Measurements from ENCODE around the gene GNAZ. TPM values are rescaled to one million over a fixed set of nuclear protein-coding genes. Genes with fewer than 3 reads are reported as not detected.

GNAZ gene
- total RNA-seq, 1 experiment from 2014 or later = 5.0 TPM

- no peaks in the 10 kb centered on the region for H3K9me3 Mint-ChIP-seq
- no peak overlapping the region for H3K27ac Mint-ChIP-seq
- H3K4me2 ChIP-seq (ENCODE audit: insufficient read depth, insufficient read length, low read length) = no peak overlapping the region
- H3K9ac ChIP-seq (ENCODE audit: extremely low read depth, insufficient read length, low read length) = no peak overlapping the region
- no peak overlapping the region for H3K23ac ChIP-seq (ENCODE audit: insufficient read length, low read depth, low read length)
- H3K27me3 ChIP-seq (ENCODE audit: insufficient read depth, low read length) = no peaks in the 10 kb centered on the region
- no peak overlapping the region for H3K14ac ChIP-seq (ENCODE audit: insufficient read depth, low read length)
- no peak overlapping the region for H2BK20ac ChIP-seq (ENCODE audit: low read depth, low read length, poor library complexity, severe bottlenecking)
- no peak overlapping the region for H2BK15ac ChIP-seq (ENCODE audit: low read depth, low read length)
- no peak overlapping the region for H3K27ac ChIP-seq (ENCODE audit: insufficient read length, low read depth, low read length)
- no peak overlapping the region for H2BK5ac ChIP-seq (ENCODE audit: insufficient read length, low read length)
- H2AK5ac ChIP-seq (ENCODE audit: insufficient read length, low read length) = no peak overlapping the region
- no peak overlapping the region for H4K91ac ChIP-seq (ENCODE audit: insufficient read length, low read depth, low read length)
- no peak for DNase-seq
- no peak overlapping the region for H4K8ac ChIP-seq (replicated peaks; ENCODE audit: insufficient read length, low read depth, low read length)
- no peaks in the 10 kb centered on the region; a peak in 1 of 7 replicates for H3K36me3 Mint-ChIP-seq (ENCODE audit: insufficient read depth in 1 of 3, low read depth in 3 of 3)
- no peak overlapping the region for H3K18ac ChIP-seq (ENCODE audit: insufficient read length, low read depth, low read length)
- H3K4me1 ChIP-seq (ENCODE audit: insufficient read depth, low read length) = no peaks in the 10 kb centered on the region
- peaks cover 8% of the 10 kb centered on the region for H3K27me3 Mint-ChIP-seq (ENCODE audit: low read depth)
- no peaks in the 10 kb centered on the region for H3K9me3 ChIP-seq (ENCODE audit: control insufficient read depth, low read depth, low read length)
- H3K4ac ChIP-seq (ENCODE audit: low read depth, low read length) = no peak overlapping the region
- H4K5ac ChIP-seq (ENCODE audit: insufficient read length, low read depth, low read length) = no peak overlapping the region
- no peak overlapping the region for H3K4me3 Mint-ChIP-seq
- no CpG with 5 or more reads among the region's 3 CpGs for WGBS (ENCODE audit: extremely low coverage, insufficient read length, low lambda C conversion rate)
- no peak overlapping the region for H3T11ph ChIP-seq (ENCODE audit: low read length)
- no peak overlapping the region for H2BK120ac ChIP-seq (ENCODE audit: low read depth, low read length, poor library complexity, severe bottlenecking)
- no peaks in the 10 kb centered on the region for H3K79me1 ChIP-seq (ENCODE audit: insufficient read depth, low read depth, low read length, poor library complexity, severe bottlenecking)
- H3K56ac ChIP-seq (ENCODE audit: insufficient read length, low read depth, low read length) = no peak overlapping the region
- no peaks in the 10 kb centered on the region for H3K23me2 ChIP-seq (ENCODE audit: insufficient read length, low read depth, low read length, poor library complexity, severe bottlenecking)
- TF ChIP-seq CTCF (conservative IDR thresholded peaks at IDR 0.05) = no peak
- H2AFZ ChIP-seq (ENCODE audit: low read length) = no peak overlapping the region
- no peaks in the 10 kb centered on the region for H3K79me2 ChIP-seq (ENCODE audit: insufficient read depth, low read length)
- H2BK12ac ChIP-seq (ENCODE audit: insufficient read length, low read depth, low read length) = no peak overlapping the region
- no peaks in the 10 kb centered on the region for H4K20me1 ChIP-seq (ENCODE audit: control insufficient read depth, insufficient read depth, insufficient read length)
- H3K4me1 Mint-ChIP-seq = peaks cover 24 to 38% of the 10 kb centered on the region in 2 experiments
These were observed 84.8 kb downstream of the GNAZ start for GRCh38 chr22:23155143-23155542.
